IMR-90 (cell line): ENCODE results near the gene CD244. TPM values are rescaled to one million over a fixed set of nuclear protein-coding genes. Genes with fewer than 3 reads are reported as not detected.

Experiments used
- ATAC-seq: fragments of 200-7000 bp; cut with Tn5 transposase; 2 replicates; pipeline ENCODE4 v1.9.1; 2020; ENCODE audit warnings: low read depth, mild to moderate bottlenecking, moderate library complexity
- BruUV-seq: library from RNA; stranded (reverse); fragments of 400-500 nt; replicated peaks from 2 replicates; lab custom pipeline; 2021; lab: Mats Ljungman, UMichigan
- CTCF ChIA-PET: fragments of 300-600 bp; formaldehyde crosslinking; extraction: SDS; loops from one replicate; lab custom pipeline; 2021; ENCODE audit warnings: antibody characterized with exemption; lab: Yijun Ruan, JAX
- POLR2A ChIA-PET: fragments of 300-600 bp; sonication (Branson Sonifier 250); formaldehyde crosslinking; loops from one replicate; lab custom pipeline; 2022; ENCODE audit warnings: antibody characterized with exemption; ENCODE audit not compliant: unreplicated experiment; lab: Charles Lee
- DNase-seq: peaks from one replicate; pipeline ENCODE4 v3.0.0; 2013
- H2AFZ ChIP-seq: replicated peaks from 2 replicates; pipeline ENCODE3; 2013; ENCODE audit warnings: low read length, mild to moderate bottlenecking; ENCODE audit not compliant: poor library complexity
- H2AK5ac ChIP-seq: 2 replicates; pipeline ENCODE4 v1.6.1; 2013; ENCODE audit warnings: low read depth, low read length, inconsistent platforms
- H2AK9ac ChIP-seq: replicated peaks from 2 replicates; pipeline ENCODE3; 2013; ENCODE audit warnings: mild to moderate bottlenecking, low read depth, low read length, moderate library complexity; ENCODE audit not compliant: poor library complexity
- H2BK120ac ChIP-seq: 2 replicates; pipeline ENCODE4 v1.6.1; 2013; ENCODE audit warnings: low read depth, low read length, inconsistent platforms
- H2BK15ac ChIP-seq: 3 replicates; pipeline ENCODE4 v1.6.1; 2013; ENCODE audit warnings: low read depth, low read length, inconsistent platforms
- H2BK20ac ChIP-seq: 2 replicates; pipeline ENCODE4 v1.6.1; 2013; ENCODE audit warnings: low read depth, mild to moderate bottlenecking, inconsistent platforms, low read length, moderate library complexity
- H2BK5ac ChIP-seq: 2 replicates; pipeline ENCODE4 v1.6.1; 2013; ENCODE audit warnings: mild to moderate bottlenecking, low read depth, low read length, inconsistent platforms; ENCODE audit not compliant: poor library complexity, severe bottlenecking
- H3K14ac ChIP-seq: replicated peaks from 2 replicates; pipeline ENCODE4 v1.6.1; 2013; ENCODE audit warnings: low read depth, low read length, inconsistent platforms
- H3K18ac ChIP-seq: 2 replicates; pipeline ENCODE4 v1.6.1; 2013; ENCODE audit warnings: low read depth, low read length, control low read depth
- H3K23ac ChIP-seq: 2 replicates; pipeline ENCODE4 v1.6.1; 2013; ENCODE audit warnings: low read depth, low read length, inconsistent platforms
- H3K27ac ChIP-seq: 2 replicates; pipeline ENCODE4 v1.5.1; 2013; ENCODE audit warnings: mild to moderate bottlenecking, control low read depth, low read length; ENCODE audit not compliant: insufficient read depth
- H3K27me3 ChIP-seq: 2 replicates; pipeline ENCODE4 v1.6.1; 2013; ENCODE audit warnings: low read length; ENCODE audit not compliant: control insufficient read depth, insufficient read depth
- H3K36me3 ChIP-seq: 2 replicates; pipeline ENCODE4 v1.6.1; 2013; ENCODE audit warnings: low read length, mixed read lengths; ENCODE audit not compliant: control insufficient read depth, insufficient read depth
- H3K4ac ChIP-seq: 2 replicates; pipeline ENCODE4 v1.6.1; 2013; ENCODE audit warnings: low read depth, low read length, inconsistent platforms
- H3K4me1 ChIP-seq: 2 replicates; pipeline ENCODE4 v1.6.1; 2013; ENCODE audit warnings: low read length, mixed read lengths; ENCODE audit not compliant: control insufficient read depth, insufficient read depth
- H3K4me2 ChIP-seq: 2 replicates; pipeline ENCODE4 v1.6.1; 2013; ENCODE audit warnings: low read depth, mild to moderate bottlenecking, control low read depth, low read length, moderate library complexity
- H3K4me3 ChIP-seq: 2 replicates; pipeline ENCODE4 v1.5.1; 2013; ENCODE audit warnings: low read depth, mild to moderate bottlenecking, control low read depth, low read length, moderate library complexity; ENCODE audit not compliant: insufficient read depth
- H3K56ac ChIP-seq: 2 replicates; pipeline ENCODE4 v1.6.1; 2013; ENCODE audit warnings: low read length, inconsistent platforms; ENCODE audit not compliant: insufficient read depth; ENCODE audit errors: extremely low read depth
- H3K79me1 ChIP-seq, 2 experiments: 2 replicates each; pipeline ENCODE4 v1.6.1; 2013; ENCODE audit warnings: low read length in 2 of 2, inconsistent platforms in 1 of 2, low read depth in 1 of 2
- H3K9ac ChIP-seq: 2 replicates; pipeline ENCODE4 v1.6.1; 2013; ENCODE audit warnings: low read depth, low read length, control low read depth
- H3K9me1 ChIP-seq: 2 replicates; pipeline ENCODE4 v1.6.1; 2013; ENCODE audit warnings: low read length, inconsistent platforms; ENCODE audit not compliant: insufficient read depth
- H3K9me3 ChIP-seq: 2 replicates; pipeline ENCODE4 v1.6.1; 2013; ENCODE audit warnings: low read length; ENCODE audit not compliant: control insufficient read depth, insufficient read depth
- H4K20me1 ChIP-seq: 2 replicates; pipeline ENCODE4 v1.6.1; 2013; ENCODE audit warnings: low read length, inconsistent platforms; ENCODE audit not compliant: insufficient read depth
- H4K5ac ChIP-seq: 2 replicates; pipeline ENCODE4 v1.6.1; 2013; ENCODE audit warnings: mild to moderate bottlenecking, low read depth, low read length, control low read depth
- H4K8ac ChIP-seq, 2 experiments: 2 replicates each; pipeline ENCODE4 v1.6.1; 2013; ENCODE audit warnings: low read depth in 2 of 2, low read length in 2 of 2, control low read depth in 1 of 2, inconsistent platforms in 1 of 2
- H4K91ac ChIP-seq: 2 replicates; pipeline ENCODE4 v1.6.1; 2013; ENCODE audit warnings: low read depth, low read length, inconsistent platforms; ENCODE audit not compliant: insufficient read depth
- CHD1 ChIP-seq: IDR thresholded peaks from 2 replicates; pipeline ENCODE4 v1.6.1; 2012; ENCODE audit warnings: low read depth, low read length, improper control_type of control experiment
- CTCF ChIP-seq: conservative IDR thresholded peaks from 2 replicates; pipeline ENCODE4 v1.5.1; 2012; ENCODE audit warnings: mild to moderate bottlenecking, low read depth, low read length, improper control_type of control experiment
- WGBS, 2 experiments: methylation state at CpG; one replicate each; pipeline versions ENCODE4 v1.1.5 to v1.1.7; 2013; ENCODE audit warnings: missing lambda C conversion rate in 2 of 2; ENCODE audit not compliant: insufficient read length in 1 of 2; ENCODE audit errors: extremely low coverage in 2 of 2; 5-methylcytosine and 5-hydroxymethylcytosine counted together
- dilution Hi-C: fragments of 300-500 bp; cut with HindIII; formaldehyde crosslinking; loops from one replicate; pipeline ENCODE4 v1.14.3; 2018; ENCODE audit warnings: low sequenced_read_pairs; ENCODE audit not compliant: unreplicated experiment
- in situ Hi-C: fragments of 300-500 bp; cut with MboI; formaldehyde crosslinking; loops from 3 replicates; pipeline ENCODE4 v1.14.3; 2019; ENCODE audit warnings: low sequenced_read_pairs, inconsistent platforms, mixed read lengths
- intact Hi-C: fragments of 100-400 bp; cut with micrococcal nuclease; formaldehyde crosslinking; loops from 2 replicates; pipeline ENCODE4 v1.10.0; 2022
- polyA plus RNA-seq, 3 experiments: library from polyadenylated mRNA; depleted of rRNA; stranded (reverse); fragments of >200 nt; gene quantifications; 2 replicates each; pipeline ENCODE4 v1.2.3, GENCODE V29; 2012; ENCODE audit warnings: low replicate concordance in 1 of 3
- total RNA-seq: library from RNA; depleted of rRNA; stranded (reverse); fragments of >200 nt; gene quantifications from 2 replicates; pipeline ENCODE4 v1.2.3, GENCODE V29; 2012

Gene CD244
- total and polyA plus RNA-seq, 2 of the 4 experiments (the other 2 are of a cell fraction), result not detected

- Histone ChIP-seq H4K20me1 (no peaks in the 10 kb centered on the region), H3K27ac (no peak overlapping the region), H3K14ac (no peak overlapping the region), H2BK120ac (no peak overlapping the region), H3K4me3 (no peak overlapping the region), H3K23ac (no peak overlapping the region), H3K27me3 (no peaks in the 10 kb centered on the region), H3K56ac (no peak overlapping the region), H3K4me1 (no peaks in the 10 kb centered on the region), H2BK5ac (no peak overlapping the region), H4K5ac (no peak overlapping the region), H3K18ac (no peak overlapping the region), H2BK15ac (no peak overlapping the region), H3K79me1 (no peaks in the 10 kb centered on the region), H3K4ac (no peak overlapping the region), H3K9ac (no peak overlapping the region), H4K8ac (no peak overlapping the region), H3K9me1 (no peaks in the 10 kb centered on the region), H3K36me3 (no peaks in the 10 kb centered on the region), H2BK20ac (no peak overlapping the region), H2AK5ac (no peak overlapping the region), H3K9me3 (no peaks in the 10 kb centered on the region), H2AFZ (no peak overlapping the region), H4K91ac (no peak overlapping the region), H2AK9ac (no peak overlapping the region), H3K4me2 (no peak overlapping the region)
- TF ChIP-seq CHD1 (no peak), CTCF (no peak)
- DNase-seq, result no peak
- POLR2A ChIA-PET, result no interaction called here
- in situ Hi-C loops (no loop called here), dilution Hi-C loops (no loop called here), intact Hi-C loops (no loop called here)
- CTCF ChIA-PET, result no interaction called here
- BruUV-seq, result no TSS peak
- WGBS, 2 experiments, result no CpG with 5 or more reads among the region's 2 CpGs
- ATAC-seq, result no peak
Measured at GRCh38 chr1:160891474-160891873, 28.8 kb upstream of the CD244 start.
